ENCODE data around the gene TNS1. TPM values are rescaled to one million over a fixed set of nuclear protein-coding genes. Genes with fewer than 3 reads are reported as not detected.

Gene TNS1
- total RNA-seq, 2 donors from 2014 or later: 3.3 to 4.2 TPM

DNA sequence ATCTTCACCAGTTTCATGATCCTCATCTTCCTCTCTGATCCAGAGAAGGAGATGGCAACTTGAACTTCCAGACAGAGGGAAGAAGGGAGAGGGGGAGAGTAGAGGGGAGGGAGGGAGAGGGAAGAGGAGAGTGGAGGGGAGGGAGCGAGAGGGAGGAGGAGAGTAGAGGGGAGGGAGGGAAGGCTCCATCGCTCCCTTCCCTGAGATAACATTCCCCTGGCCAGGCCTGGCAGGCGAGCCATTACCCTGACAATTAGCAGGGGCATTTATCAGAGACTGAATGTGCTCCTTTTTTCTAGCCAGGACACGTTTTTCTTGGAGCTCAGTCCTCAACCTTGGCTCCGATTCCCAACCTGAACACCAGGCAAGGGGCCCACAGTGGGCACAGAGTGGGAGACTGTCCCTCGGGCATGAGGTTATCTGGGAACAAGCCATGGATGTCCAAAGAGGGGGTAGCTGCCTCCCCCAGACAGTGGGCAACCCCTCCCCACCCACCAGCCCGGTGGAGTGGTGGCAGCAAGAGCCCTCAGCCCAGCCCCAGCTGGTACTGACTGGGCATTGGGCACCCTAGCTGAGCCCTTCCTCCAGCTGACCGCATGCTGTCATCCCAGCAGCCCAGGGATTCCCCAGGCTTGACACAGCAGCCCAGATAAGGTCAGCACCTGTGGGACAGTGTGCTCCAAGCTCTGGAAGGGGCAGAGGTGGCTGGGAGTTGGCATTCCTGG is 81.8 kb downstream of the TNS1 start:
- TF ChIP-seq, protein P1, sequence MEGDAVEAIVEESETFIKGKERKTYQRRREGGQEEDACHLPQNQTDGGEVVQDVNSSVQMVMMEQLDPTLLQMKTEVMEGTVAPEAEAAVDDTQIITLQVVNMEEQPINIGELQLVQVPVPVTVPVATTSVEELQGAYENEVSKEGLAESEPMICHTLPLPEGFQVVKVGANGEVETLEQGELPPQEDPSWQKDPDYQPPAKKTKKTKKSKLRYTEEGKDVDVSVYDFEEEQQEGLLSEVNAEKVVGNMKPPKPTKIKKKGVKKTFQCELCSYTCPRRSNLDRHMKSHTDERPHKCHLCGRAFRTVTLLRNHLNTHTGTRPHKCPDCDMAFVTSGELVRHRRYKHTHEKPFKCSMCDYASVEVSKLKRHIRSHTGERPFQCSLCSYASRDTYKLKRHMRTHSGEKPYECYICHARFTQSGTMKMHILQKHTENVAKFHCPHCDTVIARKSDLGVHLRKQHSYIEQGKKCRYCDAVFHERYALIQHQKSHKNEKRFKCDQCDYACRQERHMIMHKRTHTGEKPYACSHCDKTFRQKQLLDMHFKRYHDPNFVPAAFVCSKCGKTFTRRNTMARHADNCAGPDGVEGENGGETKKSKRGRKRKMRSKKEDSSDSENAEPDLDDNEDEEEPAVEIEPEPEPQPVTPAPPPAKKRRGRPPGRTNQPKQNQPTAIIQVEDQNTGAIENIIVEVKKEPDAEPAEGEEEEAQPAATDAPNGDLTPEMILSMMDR (conservative IDR thresholded peaks at IDR 0.05): no peak
- H3K9ac ChIP-seq (ENCODE audit: extremely low read depth, low read length, poor library complexity, severe bottlenecking): no peak overlapping the region
- DNase-seq: peak; percentile 77
- no peaks in the 10 kb centered on the region for H3K9me3 ChIP-seq (ENCODE audit: control insufficient read depth, low read length)
- no peaks in the 10 kb centered on the region for H3K36me3 ChIP-seq (ENCODE audit: control insufficient read depth, insufficient read depth, low read length)
- no peaks in the 10 kb centered on the region for H3K27me3 Mint-ChIP-seq (ENCODE audit: insufficient read depth)
- no peaks in the 10 kb centered on the region for H3K9me3 Mint-ChIP-seq
- H3K4me1 Mint-ChIP-seq: peaks cover 27% of the 10 kb centered on the region
- H3K27me3 ChIP-seq (ENCODE audit: control insufficient read depth, insufficient read depth, low read length, poor library complexity, severe bottlenecking): no peaks in the 10 kb centered on the region
- WGBS, 2 experiments (ENCODE audit: insufficient coverage in 1 of 2, insufficient read length in 1 of 2): 57 to 60% methylated on average over 5 to 8 of the region's 8 CpGs
- H3K27ac ChIP-seq (ENCODE audit: low read depth, low read length): no peak overlapping the region
- no peak overlapping the region for H3K27ac Mint-ChIP-seq
- no peaks in the 10 kb centered on the region for H3K36me3 Mint-ChIP-seq (ENCODE audit: low read depth)
- H3K4me1 ChIP-seq (ENCODE audit: control insufficient read depth, insufficient read depth, low read length): peaks cover 13% of the 10 kb centered on the region
- H3K4me3 ChIP-seq (ENCODE audit: low read length): no peak overlapping the region
- H3K4me3 Mint-ChIP-seq: no peak overlapping the region

DNA sequence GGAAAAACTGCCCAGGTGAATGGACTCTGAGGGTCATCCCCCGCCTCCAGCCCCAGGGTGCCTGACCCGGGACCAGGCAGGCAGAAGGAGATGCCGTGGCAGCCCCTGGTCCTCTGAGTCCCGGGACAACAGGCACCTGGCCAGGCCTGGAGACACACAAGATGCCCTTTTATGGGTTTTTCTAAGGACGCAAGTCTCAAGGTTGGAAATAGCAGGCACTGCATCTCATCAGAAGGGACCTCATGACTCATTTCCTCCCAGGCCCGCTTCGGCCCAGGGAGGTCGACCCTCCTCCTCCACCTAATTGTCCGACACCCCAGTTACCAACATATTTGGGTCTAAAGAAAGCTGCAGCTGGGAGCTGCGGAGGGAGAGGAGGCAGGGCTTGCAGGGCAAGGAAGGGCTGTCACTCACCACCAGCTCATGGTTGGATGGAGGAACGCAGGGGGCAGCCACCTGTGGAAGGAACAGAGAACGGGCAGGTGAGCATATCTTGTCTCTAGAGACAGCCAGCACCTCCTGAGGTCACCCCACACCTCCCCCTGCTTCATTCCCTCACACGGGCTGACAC is 82.9 kb downstream of the TNS1 start:
- TF ChIP-seq, protein P1 (conservative IDR thresholded peaks at IDR 0.05): no peak
- Histone ChIP-seq H3K9me3 (ENCODE audit: control insufficient read depth, low read length) (no peaks in the 10 kb centered on the region), H3K4me3 (ENCODE audit: low read length) (no peak overlapping the region), H3K4me1 (ENCODE audit: control insufficient read depth, insufficient read depth, low read length) (peaks cover 13% of the 10 kb centered on the region), H3K9ac (ENCODE audit: extremely low read depth, low read length, poor library complexity, severe bottlenecking) (no peak overlapping the region), H3K36me3 (ENCODE audit: control insufficient read depth, insufficient read depth, low read length) (no peaks in the 10 kb centered on the region), H3K27me3 (ENCODE audit: control insufficient read depth, insufficient read depth, low read length, poor library complexity, severe bottlenecking) (no peaks in the 10 kb centered on the region), H3K27ac (ENCODE audit: low read depth, low read length) (no peak overlapping the region)
- 37 to 59% methylated on average over 6 to 13 of the region's 13 CpGs for WGBS, 2 experiments (ENCODE audit: insufficient coverage in 1 of 2, insufficient read length in 1 of 2)
- peaks cover 2% of the 10 kb centered on the region for H3K27me3 Mint-ChIP-seq (ENCODE audit: insufficient read depth)
- no peak overlapping the region for H3K27ac Mint-ChIP-seq
- H3K4me3 Mint-ChIP-seq: no peak overlapping the region
- DNase-seq: peak; percentile 79
- H3K36me3 Mint-ChIP-seq (ENCODE audit: low read depth): no peaks in the 10 kb centered on the region
- no peaks in the 10 kb centered on the region for H3K9me3 Mint-ChIP-seq
- H3K4me1 Mint-ChIP-seq: peaks cover 25% of the 10 kb centered on the region

DNA sequence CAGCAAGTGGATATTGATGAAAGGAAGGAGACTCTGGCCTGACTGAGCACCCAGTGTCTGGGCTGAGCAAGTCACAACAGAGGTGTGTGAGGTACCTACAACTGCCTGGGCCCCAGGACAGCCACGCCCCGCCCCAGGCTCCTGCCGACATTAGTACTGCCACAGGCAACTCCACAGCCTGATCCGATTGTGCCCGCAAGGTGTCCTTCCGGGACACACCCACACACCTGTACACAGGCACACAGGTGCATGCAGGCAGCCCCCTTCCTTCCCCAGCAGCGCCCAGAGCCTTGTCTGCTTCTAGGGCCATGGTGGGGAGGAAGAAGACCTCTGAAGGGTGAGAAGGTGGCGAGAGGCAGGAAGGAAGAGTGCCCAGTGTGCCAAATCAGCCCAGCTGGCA is 83.6 kb downstream of the TNS1 start:
- DNase-seq: no peak
- Mint-ChIP-seq H3K36me3 (ENCODE audit: low read depth) (no peaks in the 10 kb centered on the region), H3K4me1 (peaks cover 25% of the 10 kb centered on the region), H3K27me3 (ENCODE audit: insufficient read depth) (peaks cover 4% of the 10 kb centered on the region), H3K9me3 (no peaks in the 10 kb centered on the region), H3K27ac (no peak overlapping the region), H3K4me3 (no peak overlapping the region)
- Histone ChIP-seq H3K36me3 (ENCODE audit: control insufficient read depth, insufficient read depth, low read length) (no peaks in the 10 kb centered on the region), H3K4me1 (ENCODE audit: control insufficient read depth, insufficient read depth, low read length) (peaks cover 13% of the 10 kb centered on the region), H3K9me3 (ENCODE audit: control insufficient read depth, low read length) (no peaks in the 10 kb centered on the region), H3K4me3 (ENCODE audit: low read length) (no peak overlapping the region), H3K27ac (ENCODE audit: low read depth, low read length) (no peak overlapping the region), H3K9ac (ENCODE audit: extremely low read depth, low read length, poor library complexity, severe bottlenecking) (no peak overlapping the region), H3K27me3 (ENCODE audit: control insufficient read depth, insufficient read depth, low read length, poor library complexity, severe bottlenecking) (no peaks in the 10 kb centered on the region)
- TF ChIP-seq, protein P1 (conservative IDR thresholded peaks at IDR 0.05): no peak
- WGBS, 2 experiments (ENCODE audit: insufficient coverage in 1 of 2, insufficient read length in 1 of 2): 87% methylated on average over 4 to 7 of the region's 8 CpGs
